Uterus (tissue), 4 donors: ENCODE results near the gene C1QL2. TPM values are rescaled to one million over a fixed set of nuclear protein-coding genes. Genes with fewer than 3 reads are reported as not detected.

Source experiments
- DNase-seq, 2 donors: peaks; one replicate each; pipeline ENCODE4 v3.0.0-alpha.2; 2019 to 2020
- H3K27ac ChIP-seq, 2 donors: fragments of 200-600 bp; sonication (generic); 1 replicate in 1 of 2; 2 replicates in 1 of 2; pipeline ENCODE4 v1.5.1; 2016 to 2018
- H3K27me3 ChIP-seq, 2 donors: fragments of 200-600 bp; sonication (generic); one replicate each; pipeline ENCODE4 v1.5.1; 2018 to 2019; ENCODE audit warnings: control low read depth in 1 of 2
- H3K36me3 ChIP-seq, 2 donors: fragments of 200-600 bp; sonication (generic); one replicate each; pipeline ENCODE4 v1.5.1; 2019; ENCODE audit warnings: control low read depth in 1 of 2
- H3K4me1 ChIP-seq, 2 donors: fragments of 200-600 bp; sonication (generic); one replicate each; pipeline ENCODE4 v1.5.1; 2018 to 2019; ENCODE audit warnings: control low read depth in 1 of 2
- H3K4me3 ChIP-seq, 2 donors: fragments of 200-600 bp; sonication (generic); 1 replicate in 1 of 2; 2 replicates in 1 of 2; pipeline ENCODE4 v1.5.1; 2018 to 2019; ENCODE audit warnings: mild to moderate bottlenecking in 1 of 2
- H3K9me3 ChIP-seq, 2 donors: fragments of 200-600 bp; sonication (generic); one replicate each; pipeline ENCODE4 v1.5.1; 2019; ENCODE audit warnings: control low read depth in 1 of 2
- POLR2A ChIP-seq, 2 donors: fragments of 450-650 bp; IDR thresholded peaks; one replicate each; pipeline ENCODE4 v1.6.1; 2016; ENCODE audit warnings: antibody characterized with exemption in 2 of 2, mild to moderate bottlenecking in 1 of 2, moderate library complexity in 1 of 2
- intact Hi-C: fragments of 100-400 bp; cut with DNase I; formaldehyde crosslinking; loops from one replicate; pipeline ENCODE4 v1.15.1; 2023; ENCODE audit warnings: low total_unique reads
- total RNA-seq, 4 donors: library from RNA; depleted of rRNA in 3 of 4; stranded (reverse); fragments of >200 nt in 3 of 4; gene quantifications; one replicate each; pipeline versions ENCODE4 v1.1.0 to v1.2.4, GENCODE V29; 2014 to 2023
- TF ChIP-seq, protein P1 (sequence below), 4 experiments: fragments of 200-600 bp in 2 of 4; fragments of 450-650 bp in 2 of 4; sonication (generic) in 2 of 4; IDR thresholded peaks; one replicate each; pipeline ENCODE4 v1.5.1; 2016 to 2019; ENCODE audit warnings: antibody characterized with exemption in 4 of 4, mild to moderate bottlenecking in 2 of 4, moderate library complexity in 1 of 4
- donor health status: DM: yes; HTN: yes; CAD: no.

Gene C1QL2
- total RNA-seq, 4 donors from 2014 or later = not detected

DNA sequence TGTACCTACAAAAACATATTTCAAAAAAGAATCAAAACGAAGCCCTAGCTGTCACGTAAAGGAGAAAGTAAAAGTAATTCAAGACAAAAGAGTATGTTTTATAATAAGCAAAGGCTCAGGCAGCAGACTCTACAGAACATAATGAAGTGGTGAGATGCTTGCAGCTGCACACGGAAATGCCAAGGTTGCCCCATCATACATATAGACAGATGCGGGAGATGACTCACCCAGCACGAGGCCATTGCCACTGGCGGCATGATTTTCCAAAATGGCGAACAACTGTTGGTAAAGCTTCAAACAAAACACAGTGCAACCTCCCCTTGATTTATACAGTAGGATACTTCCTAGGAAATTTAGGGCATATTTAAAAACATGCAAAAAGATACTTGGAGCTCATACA is 26.0 kb upstream of the C1QL2 start:
- no peak for TF ChIP-seq POLR2A (IDR thresholded peaks at IDR 0.05)
- TF ChIP-seq, protein P1, sequence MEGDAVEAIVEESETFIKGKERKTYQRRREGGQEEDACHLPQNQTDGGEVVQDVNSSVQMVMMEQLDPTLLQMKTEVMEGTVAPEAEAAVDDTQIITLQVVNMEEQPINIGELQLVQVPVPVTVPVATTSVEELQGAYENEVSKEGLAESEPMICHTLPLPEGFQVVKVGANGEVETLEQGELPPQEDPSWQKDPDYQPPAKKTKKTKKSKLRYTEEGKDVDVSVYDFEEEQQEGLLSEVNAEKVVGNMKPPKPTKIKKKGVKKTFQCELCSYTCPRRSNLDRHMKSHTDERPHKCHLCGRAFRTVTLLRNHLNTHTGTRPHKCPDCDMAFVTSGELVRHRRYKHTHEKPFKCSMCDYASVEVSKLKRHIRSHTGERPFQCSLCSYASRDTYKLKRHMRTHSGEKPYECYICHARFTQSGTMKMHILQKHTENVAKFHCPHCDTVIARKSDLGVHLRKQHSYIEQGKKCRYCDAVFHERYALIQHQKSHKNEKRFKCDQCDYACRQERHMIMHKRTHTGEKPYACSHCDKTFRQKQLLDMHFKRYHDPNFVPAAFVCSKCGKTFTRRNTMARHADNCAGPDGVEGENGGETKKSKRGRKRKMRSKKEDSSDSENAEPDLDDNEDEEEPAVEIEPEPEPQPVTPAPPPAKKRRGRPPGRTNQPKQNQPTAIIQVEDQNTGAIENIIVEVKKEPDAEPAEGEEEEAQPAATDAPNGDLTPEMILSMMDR (IDR thresholded peaks at IDR 0.05) = no peak
- no peaks in the 10 kb centered on the region for H3K27me3 ChIP-seq
- no peak overlapping the region for H3K4me3 ChIP-seq
- H3K36me3 ChIP-seq = no peaks in the 10 kb centered on the region
- H3K4me1 ChIP-seq = no peaks in the 10 kb centered on the region
- intact Hi-C loops = no loop called here
- DNase-seq = no peak
- no peaks in the 10 kb centered on the region for H3K9me3 ChIP-seq
- no peak overlapping the region for H3K27ac ChIP-seq

DNA sequence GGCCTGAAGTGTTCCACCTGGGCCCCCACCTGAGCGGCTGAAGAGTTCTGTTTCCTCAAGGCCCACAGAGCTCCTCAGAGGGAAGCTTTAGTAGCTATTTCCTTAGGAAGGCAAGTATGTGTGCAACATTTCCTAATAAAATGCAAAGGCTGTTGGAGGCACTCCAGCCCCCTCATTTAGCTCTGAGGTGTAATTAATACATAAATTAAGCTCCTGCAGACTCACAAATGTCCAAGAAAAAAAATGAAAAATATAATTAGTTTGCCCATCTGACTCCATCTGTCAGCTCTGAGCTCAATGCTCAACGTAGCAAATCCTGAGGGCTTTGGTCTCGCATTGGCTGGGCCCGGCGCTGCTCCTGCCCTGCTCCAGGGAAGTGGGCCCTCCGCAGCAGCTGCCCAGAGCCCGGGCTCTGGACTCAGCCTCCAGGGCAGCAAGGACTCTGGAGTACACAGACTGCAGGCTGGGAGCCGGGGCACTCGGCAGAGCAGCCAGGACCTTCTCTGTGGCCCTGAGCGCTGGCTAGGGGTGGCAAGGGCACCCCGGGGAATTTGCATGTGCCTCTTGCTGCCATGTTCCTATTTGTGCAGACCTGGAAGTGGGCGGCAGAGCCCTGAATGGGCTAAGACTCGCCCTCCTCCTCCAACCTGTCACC is 23.4 kb upstream of the C1QL2 start:
- H3K4me3 ChIP-seq = no peak overlapping the region
- H3K27me3 ChIP-seq = no peaks in the 10 kb centered on the region
- no peaks in the 10 kb centered on the region for H3K36me3 ChIP-seq
- intact Hi-C loops = no loop called here
- no peak overlapping the region for H3K27ac ChIP-seq
- no peaks in the 10 kb centered on the region for H3K4me1 ChIP-seq
- no peaks in the 10 kb centered on the region for H3K9me3 ChIP-seq
- no peak for DNase-seq
- no peak for TF ChIP-seq POLR2A (IDR thresholded peaks at IDR 0.05)
- TF ChIP-seq, protein P1 (IDR thresholded peaks at IDR 0.05) = no peak

DNA sequence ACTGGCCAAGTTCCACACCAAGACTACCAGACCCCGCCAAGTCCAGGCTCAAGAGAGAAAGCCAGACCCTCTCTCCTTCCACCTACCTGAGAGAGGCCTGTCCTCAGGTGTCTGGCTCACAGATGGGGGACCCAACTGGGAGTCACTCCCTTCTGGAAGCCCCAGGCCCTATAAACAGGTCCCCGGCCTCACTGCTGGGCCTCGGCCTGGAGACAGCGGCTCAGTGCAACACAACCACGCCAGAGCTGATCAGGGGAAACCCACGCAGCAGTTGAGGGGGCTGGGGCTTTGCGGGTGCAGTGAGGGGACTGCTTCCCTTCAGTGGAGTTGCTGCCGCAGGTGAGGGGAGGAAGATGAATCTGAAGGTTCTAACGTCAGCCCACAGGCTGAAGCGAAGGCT is 22.8 kb upstream of the C1QL2 start:
- Histone ChIP-seq H3K36me3 (no peaks in the 10 kb centered on the region), H3K4me3 (no peak overlapping the region), H3K9me3 (no peaks in the 10 kb centered on the region), H3K4me1 (no peaks in the 10 kb centered on the region), H3K27me3 (no peaks in the 10 kb centered on the region), H3K27ac (no peak overlapping the region)
- no peak for TF ChIP-seq POLR2A (IDR thresholded peaks at IDR 0.05)
- TF ChIP-seq, protein P1 (IDR thresholded peaks at IDR 0.05) = no peak
- intact Hi-C loops = no loop called here
- DNase-seq = no peak

DNA sequence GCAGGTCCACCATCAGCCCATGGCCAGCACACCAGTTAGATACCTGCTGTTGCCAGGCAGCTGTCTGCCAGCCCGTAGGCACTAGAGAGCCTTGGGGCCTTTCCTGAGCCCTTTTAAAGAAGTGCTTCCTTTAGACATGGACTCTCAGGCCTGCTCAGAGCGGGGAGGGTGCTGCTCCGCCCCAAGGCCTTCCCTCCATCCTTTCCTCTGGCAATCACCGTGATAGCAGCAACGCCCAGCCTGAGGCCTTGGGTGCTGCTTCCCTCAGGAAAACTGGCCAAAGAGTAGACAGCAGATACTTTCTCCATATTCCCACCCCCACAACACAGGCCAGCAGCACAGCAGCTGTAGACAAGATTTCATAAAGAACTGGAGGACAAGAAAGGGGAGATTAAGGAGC is 22.3 kb upstream of the C1QL2 start:
- Histone ChIP-seq H3K36me3 (no peaks in the 10 kb centered on the region), H3K27me3 (no peaks in the 10 kb centered on the region), H3K4me3 (no peak overlapping the region), H3K4me1 (no peaks in the 10 kb centered on the region), H3K27ac (no peak overlapping the region), H3K9me3 (no peaks in the 10 kb centered on the region)
- intact Hi-C loops = no loop called here
- TF ChIP-seq POLR2A (IDR thresholded peaks at IDR 0.05) = no peak
- TF ChIP-seq, protein P1 (IDR thresholded peaks at IDR 0.05) = no peak
- DNase-seq = no peak

DNA sequence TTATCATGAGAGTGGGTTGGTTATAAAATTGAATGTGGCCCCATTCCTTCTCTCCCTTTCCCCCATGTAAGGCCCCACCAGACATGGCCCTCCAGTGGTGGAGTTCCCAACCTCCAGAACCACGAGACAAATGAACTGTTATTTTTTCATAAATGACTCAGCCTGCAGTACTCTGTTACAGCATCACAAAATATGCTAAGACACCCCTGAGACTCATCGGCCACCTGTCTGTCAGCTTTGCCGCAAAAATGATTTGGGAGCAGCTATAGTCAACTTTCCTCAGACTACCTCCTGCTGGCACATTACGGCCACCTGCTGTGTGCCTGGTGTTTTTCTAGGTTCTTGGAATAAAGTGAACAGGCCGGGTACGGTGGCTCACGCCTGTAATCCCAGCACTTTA is 21.4 kb upstream of the C1QL2 start:
- H3K4me1 ChIP-seq = no peaks in the 10 kb centered on the region
- no peak overlapping the region for H3K27ac ChIP-seq
- no peak for DNase-seq
- no peak overlapping the region for H3K4me3 ChIP-seq
- TF ChIP-seq, protein P1 (IDR thresholded peaks at IDR 0.05) = no peak
- no peak for TF ChIP-seq POLR2A (IDR thresholded peaks at IDR 0.05)
- no peaks in the 10 kb centered on the region for H3K27me3 ChIP-seq
- intact Hi-C loops = no loop called here
- H3K9me3 ChIP-seq = no peaks in the 10 kb centered on the region
- no peaks in the 10 kb centered on the region for H3K36me3 ChIP-seq
